H1 (cell line): ENCODE data around the gene MTMR6.

Source experiments
- CTCF ChIP-seq, 3 experiments: IDR thresholded peaks; 1 replicate in 2 of 3; 2 replicates in 1 of 3; pipeline versions ENCODE4 v1.5.1 to v1.6.1; 2011; ENCODE audit warnings: low read length in 3 of 3, mild to moderate bottlenecking in 3 of 3, inconsistent platforms in 2 of 3, low read depth in 1 of 3, moderate library complexity in 1 of 3; ENCODE audit not compliant: insufficient read depth in 1 of 3; ENCODE audit errors: control extremely low read depth in 1 of 3
- POLR2A ChIP-seq, 2 experiments: IDR thresholded peaks; 1 replicate in 1 of 2; 2 replicates in 1 of 2; pipeline ENCODE4 v1.6.1; 2011; ENCODE audit warnings: low read depth in 2 of 2, low read length in 2 of 2, mild to moderate bottlenecking in 2 of 2; ENCODE audit errors: control extremely low read depth in 1 of 2
- POLR2AphosphoS5 ChIP-seq: IDR thresholded peaks from 2 replicates; pipeline ENCODE4 v1.6.1; 2011; ENCODE audit warnings: low read depth, low read length
- RBBP5 ChIP-seq: IDR thresholded peaks from 2 replicates; pipeline ENCODE4 v1.7.1; 2012; ENCODE audit warnings: low read depth, mild to moderate bottlenecking, inconsistent platforms, low read length, moderate library complexity, borderline replicate concordance
- RNF2 ChIP-seq: fragments of 200-900, 300-1000 bp; sonication (generic); IDR thresholded peaks from 2 replicates; pipeline ENCODE4 v1.7.1; 2016; ENCODE audit warnings: borderline replicate concordance, low read depth, mild to moderate bottlenecking, antibody characterized with exemption, low read length; ENCODE audit not compliant: poor library complexity, severe bottlenecking; ENCODE audit errors: missing control alignments
- SAP30 ChIP-seq: fragments of 300-600 bp; sonication (generic); IDR thresholded peaks from 2 replicates; pipeline ENCODE4 v1.7.1; 2012; ENCODE audit warnings: low read length, moderate library complexity, mild to moderate bottlenecking, inconsistent platforms; ENCODE audit not compliant: insufficient read depth, insufficient replicate concordance
- SIN3A ChIP-seq, 2 experiments: IDR thresholded peaks in 1 of 2; conservative IDR thresholded peaks in 1 of 2; 2 replicates each; pipeline ENCODE4 v1.6.1; 2011 to 2012; ENCODE audit warnings: low read length in 2 of 2, improper control_type of control experiment in 1 of 2, low read depth in 1 of 2, mild to moderate bottlenecking in 1 of 2
- TAF1 ChIP-seq: IDR thresholded peaks from 2 replicates; pipeline ENCODE4 v1.6.1; 2011; ENCODE audit warnings: mild to moderate bottlenecking, low read depth, low read length
- TCF12 ChIP-seq: IDR thresholded peaks from 2 replicates; pipeline ENCODE4 v1.6.1; 2011; ENCODE audit warnings: low read depth, mild to moderate bottlenecking, low read length

- TF ChIP-seq TAF1 (no peak), TCF12 (no peak), CTCF (IDR thresholded peaks at IDR 0.05; ENCODE audit: control extremely low read depth in 1 of 3, insufficient read depth in 1 of 3, low read depth in 1 of 3, low read length in 3 of 3) (no peak), SAP30 (no peak), SIN3A (conservative IDR thresholded peaks at IDR 0.05 in 1 of 2, IDR thresholded peaks at IDR 0.05 in 1 of 2; ENCODE audit: low read depth in 1 of 2, low read length in 2 of 2) (no peak), POLR2AphosphoS5 (no peak), RNF2 (no peak), POLR2A (IDR thresholded peaks at IDR 0.05; ENCODE audit: control extremely low read depth in 1 of 2, low read depth in 2 of 2, low read length in 2 of 2) (no peak), RBBP5 (no peak)
Measured at GRCh38 chr13:25196971-25197370, 90.3 kb downstream of the MTMR6 start.
